ENCODE measurements around the gene DISC1. TPM values are rescaled to one million over a fixed set of nuclear protein-coding genes. Genes with fewer than 3 reads are reported as not detected.

Gene DISC1
- total and polyA plus RNA-seq, 2 donors (not counting 3 experiments of a cell fraction or from before 2014, with no cell fraction given), result 3.3 to 14.7 TPM

GRCh38 chr1:231666937-231667608 is 40.5 kb downstream of the DISC1 start:
- no peak for DNase-seq (ENCODE audit: low read depth, low spot score)
- no TSS peak for BruUV-seq (replicated peaks)
- H4K20me1 ChIP-seq (replicated peaks; ENCODE audit: control insufficient read depth, extremely low read depth, insufficient read depth, low read length), result no peaks in the 10 kb centered on the region
- H3K9ac ChIP-seq (replicated peaks; ENCODE audit: extremely low read depth, insufficient read depth, low read length), result no peak overlapping the region
- no peak overlapping the region for H3K4me2 ChIP-seq (ENCODE audit: insufficient read depth, low read length)
- no peak overlapping the region for H3K27ac ChIP-seq (ENCODE audit: insufficient read depth, low read depth, low read length)
- H3K4me1 ChIP-seq (ENCODE audit: control insufficient read depth, extremely low read depth, insufficient read depth, low read length), result no peaks in the 10 kb centered on the region
- no peaks in the 10 kb centered on the region for H3K9me1 ChIP-seq (replicated peaks; ENCODE audit: control insufficient read depth, extremely low read depth, insufficient read depth, low read length)
- H3K36me3 ChIP-seq (ENCODE audit: control insufficient read depth in 2 of 2, extremely low read depth in 1 of 2, insufficient read depth in 2 of 2, low read length in 2 of 2), result no peaks in the 10 kb centered on the region
- no peak overlapping the region for H3K4me3 ChIP-seq (replicated peaks in 1 of 3; ENCODE audit: insufficient read depth in 1 of 3, low read depth in 1 of 3, low read length in 3 of 3)
- no peak for FAIRE-seq
- no peaks in the 10 kb centered on the region for H3K9me3 ChIP-seq (replicated peaks; ENCODE audit: control insufficient read depth, insufficient read depth, low read length)
- H3K79me2 ChIP-seq (ENCODE audit: control insufficient read depth, insufficient read depth, low read length), result no peaks in the 10 kb centered on the region
- TF ChIP-seq EZH2 (IDR thresholded peaks at IDR 0.05; ENCODE audit: borderline replicate concordance, low read depth, low read length, severe bottlenecking) (no peak), POLR2A (IDR thresholded peaks at IDR 0.05; ENCODE audit: low read depth, low read length) (no peak), MAX (IDR thresholded peaks at IDR 0.05; ENCODE audit: insufficient read depth, insufficient read length) (no peak), GATA2 (IDR thresholded peaks at IDR 0.05; ENCODE audit: insufficient read depth, insufficient read length, low read depth, low read length) (no peak), CTCF (IDR thresholded peaks at IDR 0.05; ENCODE audit: extremely low read depth in 1 of 2, insufficient read depth in 1 of 2, low read depth in 1 of 2, low read length in 2 of 2) (no peak), JUN (IDR thresholded peaks at IDR 0.05; ENCODE audit: borderline replicate concordance, insufficient read depth, insufficient read length, low read depth) (no peak), FOS (IDR thresholded peaks at IDR 0.05; ENCODE audit: borderline replicate concordance, insufficient read depth, low read length) (no peak), MYC (IDR thresholded peaks at IDR 0.05; ENCODE audit: low read depth, low read length) (no peak), POLR2AphosphoS5 (IDR thresholded peaks at IDR 0.05; ENCODE audit: insufficient read depth, low read depth, low read length) (no peak)
- dilution Hi-C loops (cut with MboI; ENCODE audit: extremely low pct_ligation_motif_present, low sequenced_read_pairs) (no loop called here), intact Hi-C loops (cut with micrococcal nuclease) (no loop called here)
- no peak overlapping the region for H2AFZ ChIP-seq (ENCODE audit: low read depth, low read length)
- H3K27me3 ChIP-seq (ENCODE audit: control insufficient read depth in 2 of 2, insufficient read depth in 2 of 2, low read length in 2 of 2), result no peaks in the 10 kb centered on the region
- ChIA-PET CTCF (interaction anchor here (1.1 to 1.7 kb wide), 3 partner anchors 12 to 24 kb away, joined by 3 to 4 read pairs (median 4); no protein-coding TSS in a partner anchor), POLR2A (no interaction called here)
